Central memory CD8-positive, alpha-beta T cell (primary cell): ENCODE results near the gene SEC14L1.
"Not testable (repeated sequence)": the region's sequence is repeated elsewhere in the genome, so short reads cannot be mapped to it uniquely, and the experiment has no call there.

Experiments used
- ATAC-seq: fragments of 150-1000 bp; cut with Tn5 transposase; replicated peaks from 2 replicates; pipeline ENCODE4 v1.10.0; 2022; ENCODE audit warnings: mild to moderate bottlenecking, moderate FRiP score, moderate number of reproducible peaks; ENCODE audit not compliant: poor library complexity, severe bottlenecking; ENCODE audit errors: extremely low read depth
- DNase-seq, 2 donors: peaks; one replicate each; pipeline ENCODE4 v3.0.0; 2021; ENCODE audit warnings: low spot score in 2 of 2
- H3K27ac Mint-ChIP-seq: one replicate; pipeline ENCODE4 v1.8.0; 2022; ENCODE audit warnings: low read depth, mild to moderate bottlenecking, moderate library complexity, mixed read lengths
- H3K27me3 Mint-ChIP-seq: one replicate; pipeline ENCODE4 v1.8.0; 2022; ENCODE audit warnings: mixed read lengths
- H3K36me3 Mint-ChIP-seq: one replicate; pipeline ENCODE4 v1.8.0; 2022; ENCODE audit warnings: mild to moderate bottlenecking, moderate library complexity, mixed read lengths; ENCODE audit not compliant: insufficient read depth
- H3K4me1 Mint-ChIP-seq: one replicate; pipeline ENCODE4 v1.8.0; 2022; ENCODE audit warnings: mixed read lengths
- H3K4me3 Mint-ChIP-seq: one replicate; pipeline ENCODE4 v1.8.0; 2022; ENCODE audit warnings: mild to moderate bottlenecking, moderate library complexity, mixed read lengths
- H3K9me3 Mint-ChIP-seq: one replicate; pipeline ENCODE4 v1.8.0; 2022; ENCODE audit warnings: mixed read lengths

Gene SEC14L1

DNA sequence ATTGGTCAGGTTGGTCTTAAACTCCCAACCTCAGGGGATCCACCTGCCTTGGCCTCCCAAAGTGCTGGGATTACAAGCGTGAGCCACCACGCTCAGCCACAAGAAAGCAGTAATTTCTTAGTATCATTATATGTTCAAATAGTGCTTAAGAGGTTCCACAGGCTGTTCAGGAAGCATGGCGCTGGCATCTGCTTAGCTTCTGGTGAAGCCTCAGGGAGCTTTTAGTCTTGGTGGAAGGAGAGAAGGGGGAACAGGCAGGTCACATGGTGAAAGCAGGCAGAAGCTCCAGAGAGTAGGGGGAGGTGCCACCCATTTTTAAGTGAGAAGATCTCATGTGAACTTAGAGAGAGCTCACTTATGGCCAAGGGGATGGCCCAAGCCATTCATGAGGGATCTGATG lies 3.7 kb upstream of the SEC14L1 start:
- no peak overlapping the region for H3K4me3 Mint-ChIP-seq
- H3K9me3 Mint-ChIP-seq = peaks cover 5% of the 10 kb centered on the region
- H3K27ac Mint-ChIP-seq = no peak overlapping the region
- no peaks in the 10 kb centered on the region for H3K27me3 Mint-ChIP-seq
- peaks cover 12% of the 10 kb centered on the region for H3K36me3 Mint-ChIP-seq
- ATAC-seq (no peak), DNase-seq (no peak)
- peaks cover 21% of the 10 kb centered on the region for H3K4me1 Mint-ChIP-seq

GRCh38 chr17:77137886-77138285 lies 2.9 kb upstream of the SEC14L1 start:
- ATAC-seq, DNase-seq, H3K27me3 Mint-ChIP-seq, H3K27ac Mint-ChIP-seq, H3K9me3 Mint-ChIP-seq: not testable (repeated sequence)
- Mint-ChIP-seq H3K36me3 (peaks cover 17% of the 10 kb centered on the region), H3K4me3 (peak overlapping the region; percentile 51), H3K4me1 (peaks cover 28% of the 10 kb centered on the region)

DNA sequence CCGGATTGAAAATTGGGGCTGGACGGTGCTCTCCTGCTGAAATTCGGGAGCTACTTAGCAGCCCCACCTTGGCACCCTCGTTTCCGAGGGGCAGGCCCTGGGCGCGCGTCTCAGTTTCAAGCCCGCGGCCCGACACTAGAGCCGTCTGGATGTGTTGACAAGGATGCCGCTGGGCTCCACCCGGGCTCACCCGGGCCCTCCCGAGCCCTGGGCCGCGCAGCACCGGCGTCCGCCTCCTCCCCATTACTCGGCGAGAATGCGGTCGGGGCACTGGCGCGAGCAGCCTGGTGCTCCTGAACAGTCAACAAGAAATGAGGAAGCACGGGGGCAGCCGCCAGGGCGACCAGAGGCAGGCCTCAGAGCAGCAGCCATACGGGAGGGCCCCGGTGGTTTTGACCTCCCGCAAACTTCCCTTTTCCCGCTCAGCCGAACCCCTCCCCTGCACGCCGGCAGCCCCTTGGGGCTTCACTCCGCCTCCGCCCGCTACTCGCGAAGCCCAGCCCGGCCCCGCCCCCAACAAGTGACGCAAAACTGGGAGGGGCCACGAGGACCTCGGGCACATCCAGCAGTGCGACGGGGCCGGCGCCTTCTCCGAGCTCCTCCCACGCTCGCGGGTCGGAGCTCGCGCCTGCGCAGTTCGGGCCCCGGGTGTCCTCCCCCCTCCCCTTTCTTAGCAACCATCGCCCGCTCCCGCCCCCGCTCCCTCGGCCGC lies 447 bp upstream of the SEC14L1 start:
- peak overlapping the region; percentile 76 for H3K27ac Mint-ChIP-seq
- DNase-seq = peak; percentile 98
- ATAC-seq = peak; percentile 87
- peaks cover 16% of the 10 kb centered on the region for H3K36me3 Mint-ChIP-seq
- peaks cover 5% of the 10 kb centered on the region for H3K9me3 Mint-ChIP-seq
- peaks cover 36% of the 10 kb centered on the region for H3K4me1 Mint-ChIP-seq
- H3K4me3 Mint-ChIP-seq = peak overlapping the region; percentile 77
- H3K27me3 Mint-ChIP-seq = no peaks in the 10 kb centered on the region

DNA sequence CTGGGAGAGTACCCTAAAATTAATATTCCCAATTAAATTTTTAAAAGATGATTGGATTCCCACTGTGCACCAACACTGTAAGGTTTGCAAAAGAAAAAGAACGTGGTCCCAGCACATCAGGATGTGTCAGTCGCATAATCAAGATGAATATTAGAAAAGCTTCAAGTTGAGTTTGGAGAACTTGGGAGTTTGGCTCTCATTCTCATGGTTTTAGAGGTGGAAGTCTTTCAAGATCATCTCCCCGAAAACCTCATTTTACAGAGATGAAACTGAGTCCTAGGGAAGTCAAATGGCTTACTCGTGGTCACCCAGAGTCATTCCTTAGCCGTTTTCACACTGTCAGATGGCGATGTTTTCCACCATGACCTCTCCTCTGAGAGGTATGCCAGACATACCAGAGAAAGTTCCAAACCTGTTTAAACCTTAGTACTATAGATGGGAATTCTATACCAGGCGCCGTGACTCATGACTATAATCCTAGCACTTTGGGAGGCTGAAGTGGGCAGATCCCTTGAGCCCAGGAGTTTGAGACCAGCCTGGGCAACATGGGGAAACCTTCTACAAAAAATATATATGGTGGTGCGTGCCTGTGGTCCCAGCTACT lies 1.2 kb downstream of the SEC14L1 start:
- Mint-ChIP-seq H3K4me3 (peak overlapping the region; percentile 84), H3K9me3 (peaks cover 5% of the 10 kb centered on the region), H3K36me3 (peaks cover 20% of the 10 kb centered on the region), H3K27ac (peak overlapping the region; percentile 81), H3K4me1 (peaks cover 48% of the 10 kb centered on the region), H3K27me3 (no peaks in the 10 kb centered on the region)
- DNase-seq (no peak), ATAC-seq (no peak)

- H3K4me3 Mint-ChIP-seq = peak overlapping the region; percentile 84
- no peak overlapping the region for H3K27ac Mint-ChIP-seq
- ATAC-seq (no peak), DNase-seq (no peak)
- H3K4me1 Mint-ChIP-seq = peaks cover 47% of the 10 kb centered on the region
- H3K36me3 Mint-ChIP-seq = peaks cover 27% of the 10 kb centered on the region
- peaks cover 3% of the 10 kb centered on the region for H3K9me3 Mint-ChIP-seq
- H3K27me3 Mint-ChIP-seq = no peaks in the 10 kb centered on the region
These were observed 1.9 kb downstream of the SEC14L1 start for GRCh38 chr17:77142689-77143088.

DNA sequence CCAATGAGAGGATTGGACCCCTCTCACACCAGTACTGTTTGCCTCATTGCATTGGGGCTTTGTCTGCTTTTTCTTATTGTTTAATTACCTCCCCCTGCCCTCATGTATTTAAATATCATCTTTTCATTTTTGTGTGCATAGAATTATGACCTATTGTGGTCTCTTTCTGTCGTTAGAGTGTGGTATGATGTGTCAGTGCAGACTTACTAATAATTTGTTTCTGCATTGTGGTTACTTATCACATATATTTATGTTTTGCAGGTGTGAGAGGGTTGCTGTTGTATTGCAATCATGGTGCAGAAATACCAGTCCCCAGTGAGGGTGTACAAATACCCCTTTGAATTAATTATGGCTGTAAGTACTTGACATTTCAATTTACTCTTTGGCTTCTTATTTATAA lies 2.5 kb downstream of the SEC14L1 start:
- DNase-seq (no peak), ATAC-seq (no peak)
- Mint-ChIP-seq H3K4me1 (peaks cover 43% of the 10 kb centered on the region), H3K27ac (no peak overlapping the region), H3K27me3 (no peaks in the 10 kb centered on the region), H3K36me3 (peaks cover 31% of the 10 kb centered on the region), H3K4me3 (no peak overlapping the region), H3K9me3 (no peaks in the 10 kb centered on the region)

DNA sequence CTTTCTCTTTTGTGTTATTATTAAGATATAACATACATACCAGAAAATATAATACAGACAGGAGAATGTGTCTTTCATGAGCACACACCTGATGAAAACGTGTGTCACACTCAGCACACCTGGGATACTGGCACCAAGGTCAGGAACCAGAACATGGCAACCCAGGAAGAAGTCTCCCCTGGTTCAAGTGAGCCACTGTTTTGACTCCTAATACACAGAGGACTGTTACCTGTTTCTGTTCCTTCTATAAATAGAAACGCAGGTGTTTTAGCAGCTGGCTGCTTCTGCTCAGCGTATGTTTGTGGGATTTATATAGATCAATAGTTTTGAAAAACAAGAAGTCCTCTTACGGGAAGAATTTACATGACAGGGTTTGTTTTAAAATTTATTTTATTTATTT lies 3.5 kb downstream of the SEC14L1 start:
- Mint-ChIP-seq H3K4me3 (no peak overlapping the region), H3K27ac (no peak overlapping the region), H3K27me3 (no peaks in the 10 kb centered on the region)

GRCh38 chr17:77145224-77145611 lies 4.4 kb downstream of the SEC14L1 start:
- Mint-ChIP-seq H3K9me3 (no peaks in the 10 kb centered on the region), H3K4me1 (peaks cover 46% of the 10 kb centered on the region)

More for the DNA sequence above, 3.5 kb downstream of the SEC14L1 start:
- no peaks in the 10 kb centered on the region for H3K9me3 Mint-ChIP-seq
- H3K4me1 Mint-ChIP-seq = peaks cover 52% of the 10 kb centered on the region
- DNase-seq (no peak), ATAC-seq (no peak)
- H3K36me3 Mint-ChIP-seq = peaks cover 33% of the 10 kb centered on the region

DNA sequence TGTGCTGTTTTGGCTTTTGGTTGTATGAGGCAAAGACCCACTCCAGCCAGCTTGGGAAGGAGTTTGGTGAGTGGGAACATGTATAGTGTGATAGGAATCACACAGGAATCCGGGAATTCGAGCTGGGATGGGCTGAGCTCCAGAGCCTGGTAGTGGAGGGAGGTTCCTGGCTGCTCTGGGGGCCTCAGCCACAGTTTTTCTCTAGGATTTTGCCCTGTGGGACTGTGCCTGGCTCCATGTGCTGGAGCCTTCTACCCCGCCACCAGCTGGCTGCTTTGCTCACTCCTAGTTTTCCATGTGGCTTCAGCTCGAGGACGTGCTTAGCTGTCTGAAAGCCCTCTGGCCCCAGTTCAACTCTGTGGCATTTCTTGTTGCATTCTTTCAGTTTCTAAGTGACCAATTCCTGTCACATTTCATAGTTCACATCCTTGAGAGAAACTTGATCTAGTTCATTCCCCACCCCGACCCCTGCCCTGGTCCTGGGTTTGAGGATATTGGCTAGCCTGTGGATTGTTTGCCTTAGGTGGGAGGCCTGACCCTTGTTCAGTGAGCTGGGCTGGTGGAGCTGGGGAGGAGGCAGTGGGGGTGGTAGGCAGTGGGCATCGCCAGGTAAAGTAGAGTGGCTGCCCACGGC lies 5.0 kb downstream of the SEC14L1 start:
- ATAC-seq (no peak), DNase-seq (no peak)
- Mint-ChIP-seq H3K36me3 (peaks cover 32% of the 10 kb centered on the region), H3K4me3 (no peak overlapping the region), H3K4me1 (peaks cover 49% of the 10 kb centered on the region), H3K9me3 (no peaks in the 10 kb centered on the region), H3K27ac (peak overlapping the region; percentile 38), H3K27me3 (no peaks in the 10 kb centered on the region)

More at GRCh38 chr17:77145224-77145611, 4.4 kb downstream of the SEC14L1 start:
- no peak for ATAC-seq
- H3K27ac Mint-ChIP-seq = peak overlapping the region; percentile 23
- no peaks in the 10 kb centered on the region for H3K27me3 Mint-ChIP-seq
- H3K4me3 Mint-ChIP-seq = no peak overlapping the region
- DNase-seq = no peak
- H3K36me3 Mint-ChIP-seq = peaks cover 37% of the 10 kb centered on the region

DNA sequence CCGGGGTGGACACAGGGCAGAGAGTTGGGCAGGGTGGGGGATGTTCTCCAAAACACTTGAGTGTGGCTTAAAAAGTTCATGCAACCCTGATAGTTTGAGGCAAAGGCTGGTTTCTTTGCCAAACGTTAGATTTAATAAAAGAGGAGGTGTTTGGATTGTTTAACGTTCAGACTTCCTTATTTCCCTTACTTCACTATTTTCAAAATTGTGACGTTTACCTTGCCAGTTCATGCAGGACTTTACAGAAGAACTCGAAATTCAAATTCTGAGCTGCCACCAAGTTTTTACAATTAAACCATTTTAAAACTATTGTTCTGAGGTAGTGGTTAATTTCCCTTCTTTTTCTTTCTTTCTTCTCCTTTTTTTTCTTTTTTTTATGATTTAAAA lies 5.5 kb downstream of the SEC14L1 start:
- Mint-ChIP-seq H3K4me3 (no peak overlapping the region), H3K36me3 (peaks cover 34% of the 10 kb centered on the region)
- no peak for ATAC-seq

GRCh38 chr17:77146882-77147281 lies 6.1 kb downstream of the SEC14L1 start:
- H3K27ac Mint-ChIP-seq = peak overlapping the region; percentile 38
- DNase-seq (no peak), ATAC-seq (no peak)
- peaks cover 34% of the 10 kb centered on the region for H3K36me3 Mint-ChIP-seq
- H3K4me3 Mint-ChIP-seq = peak overlapping the region; percentile 31
- H3K27me3 Mint-ChIP-seq = no peaks in the 10 kb centered on the region
- no peaks in the 10 kb centered on the region for H3K9me3 Mint-ChIP-seq
- peaks cover 47% of the 10 kb centered on the region for H3K4me1 Mint-ChIP-seq

More for the DNA sequence above, 5.5 kb downstream of the SEC14L1 start:
- no peak for DNase-seq
- Mint-ChIP-seq H3K4me1 (peaks cover 53% of the 10 kb centered on the region), H3K27ac (peak overlapping the region; percentile 38), H3K9me3 (no peaks in the 10 kb centered on the region), H3K27me3 (no peaks in the 10 kb centered on the region)

GRCh38 chr17:77147357-77147801 lies 6.6 kb downstream of the SEC14L1 start:
- H3K4me3 Mint-ChIP-seq = no peak overlapping the region
- no peaks in the 10 kb centered on the region for H3K9me3 Mint-ChIP-seq
- H3K36me3 Mint-ChIP-seq = peaks cover 31% of the 10 kb centered on the region
- DNase-seq (no peak), ATAC-seq (no peak)
- H3K4me1 Mint-ChIP-seq = peaks cover 43% of the 10 kb centered on the region
- no peak overlapping the region for H3K27ac Mint-ChIP-seq
- H3K27me3 Mint-ChIP-seq = no peaks in the 10 kb centered on the region
